Measurements from ENCODE around the gene TMEM198.

Gene TMEM198

DNA sequence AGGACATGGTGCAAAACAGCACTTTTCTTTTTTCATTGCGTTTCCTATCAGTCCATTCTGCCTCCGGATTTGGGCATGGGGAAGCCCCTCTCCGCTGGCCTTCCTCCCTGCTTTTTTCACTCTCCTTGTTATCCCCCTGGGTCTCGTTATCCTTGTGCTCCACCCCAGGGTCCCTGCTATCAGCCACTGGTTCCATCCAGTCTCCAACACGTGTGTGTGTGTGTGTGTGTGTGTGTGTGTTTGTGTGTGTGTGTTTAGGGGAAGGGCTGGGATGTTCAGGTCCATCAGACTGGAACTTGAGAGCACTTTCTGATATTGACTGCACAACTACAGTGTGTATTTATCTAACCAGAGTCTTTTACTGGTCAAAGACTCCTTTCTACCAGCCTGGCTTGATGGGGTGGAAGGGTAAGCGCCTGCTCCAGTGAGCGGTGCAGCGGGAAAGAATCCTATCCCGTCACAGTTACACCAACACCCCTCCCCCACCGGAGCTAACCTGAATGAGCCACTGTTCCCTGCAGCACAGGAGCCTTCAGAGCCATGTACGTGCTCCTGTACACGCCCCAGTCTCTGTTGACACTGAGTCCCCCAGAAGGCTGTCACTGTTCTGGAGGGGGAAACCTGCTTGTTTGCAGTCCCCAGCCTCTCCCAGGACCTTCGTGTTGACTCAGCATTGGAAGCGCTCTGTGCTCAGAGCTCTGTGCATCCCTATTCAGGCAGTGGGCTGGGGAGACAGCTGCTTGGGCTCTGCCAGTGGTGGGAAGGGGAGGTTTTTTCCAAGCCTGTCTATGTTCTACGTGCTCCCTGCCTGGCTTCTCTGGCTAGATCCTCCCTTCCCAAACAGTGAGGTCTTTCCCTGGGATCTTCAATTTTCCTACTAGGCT is 32.9 kb downstream of the TMEM198 start:
- no peak overlapping the region for H3K4me3 ChIP-seq (ENCODE audit: control insufficient read depth, low read depth, low read length)
- DNase-seq (ENCODE audit: low read depth), result no peak
- TF ChIP-seq, protein P1, sequence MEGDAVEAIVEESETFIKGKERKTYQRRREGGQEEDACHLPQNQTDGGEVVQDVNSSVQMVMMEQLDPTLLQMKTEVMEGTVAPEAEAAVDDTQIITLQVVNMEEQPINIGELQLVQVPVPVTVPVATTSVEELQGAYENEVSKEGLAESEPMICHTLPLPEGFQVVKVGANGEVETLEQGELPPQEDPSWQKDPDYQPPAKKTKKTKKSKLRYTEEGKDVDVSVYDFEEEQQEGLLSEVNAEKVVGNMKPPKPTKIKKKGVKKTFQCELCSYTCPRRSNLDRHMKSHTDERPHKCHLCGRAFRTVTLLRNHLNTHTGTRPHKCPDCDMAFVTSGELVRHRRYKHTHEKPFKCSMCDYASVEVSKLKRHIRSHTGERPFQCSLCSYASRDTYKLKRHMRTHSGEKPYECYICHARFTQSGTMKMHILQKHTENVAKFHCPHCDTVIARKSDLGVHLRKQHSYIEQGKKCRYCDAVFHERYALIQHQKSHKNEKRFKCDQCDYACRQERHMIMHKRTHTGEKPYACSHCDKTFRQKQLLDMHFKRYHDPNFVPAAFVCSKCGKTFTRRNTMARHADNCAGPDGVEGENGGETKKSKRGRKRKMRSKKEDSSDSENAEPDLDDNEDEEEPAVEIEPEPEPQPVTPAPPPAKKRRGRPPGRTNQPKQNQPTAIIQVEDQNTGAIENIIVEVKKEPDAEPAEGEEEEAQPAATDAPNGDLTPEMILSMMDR (conservative IDR thresholded peaks at IDR 0.05; ENCODE audit: control insufficient read depth, insufficient read depth, low read depth, low read length), result no peak

DNA sequence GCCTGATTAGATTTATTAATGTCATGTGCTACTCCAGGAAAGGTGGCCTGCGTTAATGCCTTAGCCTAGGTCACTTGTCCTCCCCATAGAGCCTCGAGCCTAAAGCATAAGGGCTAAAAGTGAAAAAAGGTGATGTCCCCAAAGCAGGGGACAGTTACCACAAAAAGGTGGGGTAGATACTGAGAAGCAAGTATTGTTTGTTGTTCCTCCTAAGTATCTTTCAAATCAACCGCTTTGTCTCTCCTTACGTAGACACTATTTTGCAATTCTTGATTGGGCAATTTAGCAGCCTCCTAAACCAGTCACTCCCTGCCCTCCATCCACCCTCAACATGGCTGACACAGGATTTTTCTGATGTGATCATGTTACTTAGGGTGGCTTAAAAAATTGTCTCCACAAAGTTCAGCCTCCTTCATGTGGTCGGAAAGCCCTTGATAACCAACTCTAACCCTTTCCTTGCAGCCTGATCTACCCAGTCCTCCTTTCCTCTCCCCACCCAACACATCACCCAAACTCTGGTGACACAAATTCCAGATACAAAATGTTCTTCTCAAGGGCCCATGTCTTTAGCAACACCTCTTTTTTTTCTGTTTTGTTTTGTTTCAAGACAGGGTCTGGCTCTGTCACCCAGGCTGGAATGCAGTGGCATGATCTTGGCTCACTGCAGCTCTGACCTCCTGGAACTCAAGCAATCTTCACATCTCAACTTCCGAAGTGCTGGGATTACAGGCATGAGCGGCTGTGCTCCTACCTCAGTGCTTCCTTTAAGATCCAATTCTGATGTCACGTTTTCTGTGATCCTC is 35.2 kb downstream of the TMEM198 start:
- DNase-seq (ENCODE audit: low read depth), result peak; percentile 60
- TF ChIP-seq, protein P1 (conservative IDR thresholded peaks at IDR 0.05; ENCODE audit: control insufficient read depth, insufficient read depth, low read depth, low read length), result no peak
- H3K4me3 ChIP-seq (ENCODE audit: control insufficient read depth, low read depth, low read length), result no peak overlapping the region

DNA sequence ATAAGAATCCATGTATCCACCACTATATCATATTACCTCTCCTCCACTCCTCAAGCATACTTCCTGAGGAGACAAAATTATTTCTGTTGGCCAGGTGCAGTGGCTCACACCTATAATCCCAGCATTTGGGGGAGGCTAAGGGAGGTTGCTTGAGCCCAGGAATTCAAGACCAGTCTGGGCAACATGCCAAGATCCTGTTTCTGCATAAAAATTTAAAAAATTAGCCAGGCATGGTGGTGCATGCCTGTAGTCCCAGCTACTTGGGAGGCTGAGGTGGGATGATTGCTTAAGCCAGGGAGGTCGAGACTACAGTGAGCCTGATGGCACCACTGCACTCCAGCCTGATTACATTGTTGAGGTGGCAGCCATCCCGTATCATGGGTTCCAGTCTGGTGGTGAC is 37.5 kb downstream of the TMEM198 start:
- H3K4me3 ChIP-seq (ENCODE audit: control insufficient read depth, low read depth, low read length), result no peak overlapping the region
- TF ChIP-seq, protein P1 (conservative IDR thresholded peaks at IDR 0.05; ENCODE audit: control insufficient read depth, insufficient read depth, low read depth, low read length), result no peak
- DNase-seq (ENCODE audit: low read depth), result no peak

DNA sequence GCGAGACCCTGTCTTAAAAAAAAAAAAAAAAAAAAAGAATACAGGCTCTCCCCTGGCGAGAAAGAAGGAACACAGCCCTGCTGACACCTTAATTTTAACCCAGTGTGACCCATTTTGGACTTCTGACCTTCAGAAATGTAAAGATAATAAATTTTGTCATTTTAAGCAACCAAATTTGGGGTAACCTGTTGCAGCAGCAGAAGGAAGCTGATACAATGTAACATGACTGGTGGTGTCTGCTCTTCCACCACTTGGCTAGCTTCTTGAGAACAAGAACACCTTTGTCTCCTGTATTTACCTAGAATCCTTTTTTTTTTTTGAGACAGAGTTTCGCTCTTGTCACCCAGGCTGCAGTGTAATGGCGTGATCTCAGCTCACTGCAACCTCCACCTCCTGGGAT is 47.3 kb downstream of the TMEM198 start:
- DNase-seq (ENCODE audit: low read depth), result no peak
- TF ChIP-seq, protein P1 (conservative IDR thresholded peaks at IDR 0.05; ENCODE audit: control insufficient read depth, insufficient read depth, low read depth, low read length), result no peak

DNA sequence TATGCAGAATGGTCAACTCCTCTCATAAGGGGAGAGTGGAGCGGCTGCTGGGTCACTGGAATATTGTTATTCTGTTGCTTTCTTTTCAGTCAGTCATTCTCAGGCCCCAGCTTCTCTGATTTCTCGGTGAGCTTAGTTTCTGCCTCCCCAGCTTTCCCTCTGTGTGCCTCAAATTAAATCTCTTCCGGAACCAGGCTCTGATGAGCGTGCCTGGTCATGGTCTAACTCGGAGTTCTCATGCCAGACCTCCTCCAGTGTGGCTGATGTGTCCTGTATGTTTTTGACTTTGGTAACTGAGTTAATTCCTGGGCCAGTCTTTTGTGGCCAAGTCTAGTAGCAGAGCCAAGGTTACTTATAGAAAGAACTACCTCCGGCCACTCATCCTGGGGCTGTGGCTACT is 48.9 kb downstream of the TMEM198 start:
- no peak for DNase-seq (ENCODE audit: low read depth)
- no peak overlapping the region for H3K4me3 ChIP-seq (ENCODE audit: control insufficient read depth, low read depth, low read length)
- TF ChIP-seq, protein P1 (conservative IDR thresholded peaks at IDR 0.05; ENCODE audit: control insufficient read depth, insufficient read depth, low read depth, low read length), result no peak

More for the DNA sequence above, 47.3 kb downstream of the TMEM198 start:
- H3K4me3 ChIP-seq (ENCODE audit: control insufficient read depth, low read depth, low read length), result no peak overlapping the region

DNA sequence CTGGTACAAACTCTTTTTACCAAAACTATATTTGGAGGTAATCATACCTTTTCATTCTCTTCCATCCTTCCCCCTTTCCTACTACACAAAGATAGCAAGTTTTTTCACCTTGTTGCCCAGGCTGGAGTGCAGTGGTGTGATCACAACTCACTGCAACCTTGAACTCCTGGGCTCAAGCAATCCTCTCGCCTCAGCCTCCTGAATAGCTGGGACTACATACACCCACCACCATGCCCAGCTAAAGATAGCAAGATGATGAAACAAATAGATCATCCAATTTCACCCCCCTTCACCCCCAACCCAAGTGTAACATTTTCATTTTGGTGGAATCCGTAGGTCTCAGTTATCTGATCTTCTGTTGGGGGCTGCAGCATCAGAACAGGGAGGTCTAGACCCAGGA is 49.3 kb downstream of the TMEM198 start:
- DNase-seq (ENCODE audit: low read depth), result no peak
- TF ChIP-seq, protein P1 (conservative IDR thresholded peaks at IDR 0.05; ENCODE audit: control insufficient read depth, insufficient read depth, low read depth, low read length), result no peak
- H3K4me3 ChIP-seq (ENCODE audit: control insufficient read depth, low read depth, low read length), result no peak overlapping the region

Data from fibroblast of mammary gland (primary cell).